SK-N-SH (cell line): ENCODE measurements around the gene TBRG1. TPM values are rescaled to one million over a fixed set of nuclear protein-coding genes. Genes with fewer than 3 reads are reported as not detected.

Experiments used
- CTCF ChIA-PET: fragments of 300-600, 350-600 bp; formaldehyde crosslinking; extraction: SDS; loops from one replicate; lab custom pipeline; 2021; lab: Yijun Ruan, JAX
- POLR2A ChIA-PET: fragments of 350-600 bp; sonication (Branson Sonifier 250); formaldehyde crosslinking; extraction: SDS; loops from one replicate; lab custom pipeline; 2020; ENCODE audit warnings: antibody characterized with exemption, inconsistent platforms; lab: Yijun Ruan, JAX
- DNase-seq: peaks from one replicate; pipeline ENCODE4 v3.0.0; 2012
- H2AFZ ChIP-seq: fragments of 200-600 bp; sonication (generic); 2 replicates; pipeline ENCODE4 v1.8.1; 2016; ENCODE audit warnings: antibody characterized with exemption, mild to moderate bottlenecking, low read depth
- H3F3A ChIP-seq: fragments of 200-600 bp; sonication (generic); replicated peaks from 2 replicates; pipeline ENCODE3; 2016; ENCODE audit warnings: antibody characterized with exemption, mild to moderate bottlenecking; ENCODE audit not compliant: insufficient read depth
- H3K27ac ChIP-seq, 2 experiments: fragments of 200-500 bp in 1 of 2; fragments of 200-600 bp in 1 of 2; sonication (Bioruptor generic) in 1 of 2; sonication (generic), shearing (Covaris generic) in 1 of 2; 2 replicates each; pipeline versions ENCODE4 v1.5.1 to v1.6.1; 2014 to 2016; ENCODE audit warnings: low read depth in 2 of 2, inconsistent platforms in 1 of 2, low read length in 1 of 2, mild to moderate bottlenecking in 1 of 2, mixed read lengths in 1 of 2
- H3K27me3 ChIP-seq: fragments of 200-600 bp; sonication (generic), shearing (Covaris generic); 2 replicates; pipeline ENCODE4 v1.6.1; 2016; ENCODE audit warnings: mixed run types; ENCODE audit not compliant: insufficient read depth
- H3K36me3 ChIP-seq, 2 experiments: fragments of 200-500 bp in 1 of 2; fragments of 200-600 bp in 1 of 2; sonication (Bioruptor generic) in 1 of 2; sonication (generic) in 1 of 2; replicated peaks in 1 of 2; 2 replicates each; pipeline versions ENCODE3 to v1.5.1; 2014 to 2016; ENCODE audit warnings: low read length in 1 of 2, mild to moderate bottlenecking in 1 of 2; ENCODE audit not compliant: insufficient read depth in 2 of 2, control insufficient read depth in 1 of 2
- H3K4me1 ChIP-seq, 2 experiments: fragments of 200-500 bp in 1 of 2; fragments of 200-600 bp in 1 of 2; sonication (Bioruptor generic) in 1 of 2; sonication (generic), shearing (Covaris generic) in 1 of 2; 2 replicates each; pipeline versions ENCODE4 v1.5.1 to v1.6.1; 2014 to 2016; ENCODE audit warnings: low read depth in 1 of 2, low read length in 1 of 2, mixed run types in 1 of 2; ENCODE audit not compliant: insufficient read depth in 2 of 2, control insufficient read depth in 1 of 2
- H3K4me2 ChIP-seq: fragments of 200-600 bp; sonication (generic), shearing (Covaris generic); 2 replicates; pipeline ENCODE4 v1.6.1; 2017; ENCODE audit warnings: mixed run types
- H3K4me3 ChIP-seq, 2 experiments: fragments of 200-500 bp in 1 of 2; fragments of 200-600 bp in 1 of 2; sonication (Bioruptor generic) in 1 of 2; sonication (generic), shearing (Covaris generic) in 1 of 2; 2 replicates each; pipeline versions ENCODE4 v1.5.1 to v1.8.1; 2014 to 2016; ENCODE audit warnings: low read depth in 2 of 2, inconsistent platforms in 1 of 2, low read length in 1 of 2, mild to moderate bottlenecking in 1 of 2, mixed read lengths in 1 of 2, moderate library complexity in 1 of 2
- H3K79me2 ChIP-seq: fragments of 200-600 bp; sonication (generic); 2 replicates; pipeline ENCODE4 v1.8.1; 2017; ENCODE audit warnings: mild to moderate bottlenecking; ENCODE audit not compliant: insufficient read depth
- H3K9ac ChIP-seq: fragments of 200-600 bp; sonication (generic); 2 replicates; pipeline ENCODE4 v1.6.1; 2017; ENCODE audit warnings: mixed run types
- H3K9me2 ChIP-seq: fragments of 200-600 bp; sonication (generic); 2 replicates; pipeline ENCODE4 v1.6.1; 2017; ENCODE audit warnings: mixed run types
- H3K9me3 ChIP-seq: fragments of 200-600 bp; sonication (generic); 2 replicates; pipeline ENCODE4 v1.6.1; 2017; ENCODE audit warnings: mixed run types, mild to moderate bottlenecking, moderate library complexity
- H4K20me1 ChIP-seq: fragments of 200-600 bp; sonication (generic); 2 replicates; pipeline ENCODE4 v1.6.1; 2017; ENCODE audit warnings: mild to moderate bottlenecking, mixed run types; ENCODE audit not compliant: insufficient read depth
- CHD2 ChIP-seq: fragments of 150-350 bp; IDR thresholded peaks from 2 replicates; pipeline ENCODE4 v1.6.1; 2018; ENCODE audit warnings: low read length; ENCODE audit not compliant: partially characterized antibody
- ELF1 ChIP-seq: IDR thresholded peaks from 2 replicates; pipeline ENCODE4 v1.4.0; 2012
- FOXM1 ChIP-seq: IDR thresholded peaks from 2 replicates; pipeline ENCODE4 v1.4.0; 2012; ENCODE audit warnings: low read depth, mild to moderate bottlenecking
- GABPA ChIP-seq: IDR thresholded peaks from 2 replicates; pipeline ENCODE4 v1.4.0; 2012; ENCODE audit warnings: low read depth, mild to moderate bottlenecking
- GATA2 ChIP-seq: sonication (generic); formaldehyde crosslinking; IDR thresholded peaks from 2 replicates; pipeline ENCODE4 v1.5.0; 2020; ENCODE audit warnings: mild to moderate bottlenecking, missing genetic modification reagents
- JUND ChIP-seq: IDR thresholded peaks from 2 replicates; pipeline ENCODE4 v1.4.0; 2012
- MAX ChIP-seq: IDR thresholded peaks from 2 replicates; pipeline ENCODE4 v1.4.0; 2012; ENCODE audit warnings: low read depth
- MXI1 ChIP-seq: IDR thresholded peaks from 2 replicates; pipeline ENCODE4 v1.6.1; 2012; ENCODE audit warnings: mild to moderate bottlenecking, low read depth, low read length, improper control_type of control experiment
- NFIC ChIP-seq: IDR thresholded peaks from 2 replicates; pipeline ENCODE4 v1.4.0; 2012; ENCODE audit warnings: borderline replicate concordance
- NRF1 ChIP-seq: IDR thresholded peaks from 2 replicates; pipeline ENCODE4 v1.6.1; 2012; ENCODE audit warnings: low read depth, mild to moderate bottlenecking, low read length
- PBX3 ChIP-seq: IDR thresholded peaks from 2 replicates; pipeline ENCODE4; 2012
- POLR2AphosphoS5 ChIP-seq: IDR thresholded peaks from 2 replicates; pipeline ENCODE4 v1.6.1; 2012; ENCODE audit warnings: low read depth, low read length
- RAD21 ChIP-seq: IDR thresholded peaks from 2 replicates; pipeline ENCODE4 v1.6.1; 2012; ENCODE audit warnings: mild to moderate bottlenecking, low read length
- RFX5 ChIP-seq: IDR thresholded peaks from 2 replicates; pipeline ENCODE4 v1.6.1; 2012; ENCODE audit warnings: mild to moderate bottlenecking, improper control_type of control experiment, low read length
- SIN3A ChIP-seq: IDR thresholded peaks from 2 replicates; pipeline ENCODE4 v1.6.1; 2012; ENCODE audit warnings: low read depth, mild to moderate bottlenecking, low read length, moderate library complexity, borderline replicate concordance
- SMC3 ChIP-seq: IDR thresholded peaks from 2 replicates; pipeline ENCODE4 v1.6.1; 2012; ENCODE audit warnings: low read depth, low read length, improper control_type of control experiment
- YY1 ChIP-seq: IDR thresholded peaks from 2 replicates; pipeline ENCODE4 v1.4.0; 2012; ENCODE audit warnings: low read depth, mild to moderate bottlenecking
- ZBTB33 ChIP-seq: IDR thresholded peaks from 2 replicates; pipeline ENCODE4 v1.4.0; 2012; ENCODE audit warnings: low read depth, borderline replicate concordance
- WGBS: methylation state at CpG from one replicate; pipeline ENCODE4 v1.1.6; 2017; ENCODE audit warnings: low lambda C conversion rate; 5-methylcytosine and 5-hydroxymethylcytosine counted together
- polyA plus RNA-seq, 3 experiments: library from polyadenylated mRNA; depleted of rRNA; stranded (reverse); fragments of >200 nt; gene quantifications; 2 replicates each; pipeline ENCODE4 v1.2.3, GENCODE V29; 2012
- TF ChIP-seq, protein P1 (sequence below): fragments of 200-600 bp; sonication (generic); IDR thresholded peaks from 2 replicates; pipeline ENCODE4 v1.6.1; 2017; ENCODE audit warnings: antibody characterized with exemption, mild to moderate bottlenecking, moderate library complexity
- TF ChIP-seq, protein P2 (sequence below): fragments of 150-350 bp; IDR thresholded peaks from 2 replicates; pipeline ENCODE4 v1.6.1; 2016; ENCODE audit warnings: mild to moderate bottlenecking, low read depth, low read length

TBRG1 gene
- polyA plus RNA-seq, 1 of the 3 experiments (the other 2 are of a cell fraction) = 22.0 TPM

DNA sequence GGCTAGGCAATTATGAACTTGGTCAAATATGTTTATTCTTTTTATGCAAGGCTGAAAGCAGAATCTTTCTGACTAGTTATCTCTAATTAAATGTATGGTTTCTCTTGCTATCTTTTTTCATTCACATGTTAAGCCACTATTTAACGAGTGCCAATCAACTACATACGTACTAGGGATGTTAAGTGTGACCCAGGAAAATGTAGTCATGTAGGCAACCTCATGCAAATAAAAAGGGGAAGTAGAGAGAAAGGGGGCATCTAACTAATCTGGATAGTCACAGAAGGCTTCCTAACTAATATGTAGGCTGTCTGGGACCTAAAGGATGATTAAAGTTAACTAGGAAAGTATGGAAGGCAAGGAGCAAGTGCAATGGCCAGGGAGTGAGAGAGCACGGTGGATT is 23.5 kb downstream of the TBRG1 start:
- 83% methylated on average over 3 of the region's 3 CpGs for WGBS
- no peak for DNase-seq
- H3K27ac ChIP-seq = no peak overlapping the region
- CTCF ChIA-PET = interaction anchor here (0.9 to 6.7 kb wide), 4 partner anchors 23 to 192 kb away, joined by 3 to 40 read pairs (median 18); partner anchors contain the start of gene ESAM
- no peak overlapping the region for H3K4me3 ChIP-seq
- peaks cover 3 to 7% of the 10 kb centered on the region in 2 experiments; a peak in 1 of 4 replicates for H3K4me1 ChIP-seq
- H3K9me2 ChIP-seq = no peaks in the 10 kb centered on the region
- H3K9me3 ChIP-seq = no peaks in the 10 kb centered on the region
- no peaks in the 10 kb centered on the region for H4K20me1 ChIP-seq
- no peaks in the 10 kb centered on the region for H3K27me3 ChIP-seq
- peaks cover 24% of the 10 kb centered on the region for H3F3A ChIP-seq
- no peaks in the 10 kb centered on the region for H3K79me2 ChIP-seq
- no peak overlapping the region for H3K4me2 ChIP-seq
- POLR2A ChIA-PET = no interaction called here
- H3K36me3 ChIP-seq = peaks cover 0 to 3% of the 10 kb centered on the region in 2 experiments
- no peak overlapping the region for H2AFZ ChIP-seq
- TF ChIP-seq ELF1 = no peak
- no peak for TF ChIP-seq SIN3A
- no peak for TF ChIP-seq GATA2
- no peak for TF ChIP-seq RAD21
- no peak for TF ChIP-seq MXI1
- TF ChIP-seq ZBTB33 = no peak
- no peak for TF ChIP-seq YY1
- TF ChIP-seq RFX5 = no peak
- no peak for TF ChIP-seq SMC3
- no peak for TF ChIP-seq POLR2AphosphoS5
- no peak overlapping the region for H3K9ac ChIP-seq

DNA sequence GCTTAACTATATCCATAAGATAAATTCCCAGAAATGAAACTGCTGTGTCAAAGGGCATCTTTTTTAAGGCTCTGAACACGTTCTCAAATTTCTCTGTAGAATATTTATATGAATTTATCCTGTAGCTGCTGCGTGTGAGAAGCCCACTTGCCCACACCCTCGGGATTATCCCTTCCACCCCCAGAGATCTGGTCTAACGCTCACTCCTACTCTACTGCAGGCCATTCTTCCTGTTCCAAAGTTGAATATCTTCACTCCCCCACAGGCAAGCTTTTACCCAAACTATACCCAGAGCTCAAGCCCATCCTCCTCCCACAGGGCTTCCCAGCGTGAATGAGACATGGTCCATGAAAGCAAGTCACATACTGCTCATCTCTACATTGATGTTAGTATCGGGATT is 25.9 kb downstream of the TBRG1 start:
- POLR2A ChIA-PET = no interaction called here
- Histone ChIP-seq H3K27ac (no peak overlapping the region), H3K4me3 (no peak overlapping the region), H3K4me1 (peaks cover 0 to 3% of the 10 kb centered on the region in 2 experiments; a peak in 1 of 4 replicates), H4K20me1 (no peaks in the 10 kb centered on the region)
- DNase-seq = no peak
- WGBS = 81% methylated on average over 6 of the region's 6 CpGs
- TF ChIP-seq FOXM1 = no peak
- no peak for TF ChIP-seq MAX
- no peak for TF ChIP-seq NRF1
- no peak for TF ChIP-seq GABPA
- no peak for TF ChIP-seq PBX3
- no peak for TF ChIP-seq SIN3A
- TF ChIP-seq, protein P1, sequence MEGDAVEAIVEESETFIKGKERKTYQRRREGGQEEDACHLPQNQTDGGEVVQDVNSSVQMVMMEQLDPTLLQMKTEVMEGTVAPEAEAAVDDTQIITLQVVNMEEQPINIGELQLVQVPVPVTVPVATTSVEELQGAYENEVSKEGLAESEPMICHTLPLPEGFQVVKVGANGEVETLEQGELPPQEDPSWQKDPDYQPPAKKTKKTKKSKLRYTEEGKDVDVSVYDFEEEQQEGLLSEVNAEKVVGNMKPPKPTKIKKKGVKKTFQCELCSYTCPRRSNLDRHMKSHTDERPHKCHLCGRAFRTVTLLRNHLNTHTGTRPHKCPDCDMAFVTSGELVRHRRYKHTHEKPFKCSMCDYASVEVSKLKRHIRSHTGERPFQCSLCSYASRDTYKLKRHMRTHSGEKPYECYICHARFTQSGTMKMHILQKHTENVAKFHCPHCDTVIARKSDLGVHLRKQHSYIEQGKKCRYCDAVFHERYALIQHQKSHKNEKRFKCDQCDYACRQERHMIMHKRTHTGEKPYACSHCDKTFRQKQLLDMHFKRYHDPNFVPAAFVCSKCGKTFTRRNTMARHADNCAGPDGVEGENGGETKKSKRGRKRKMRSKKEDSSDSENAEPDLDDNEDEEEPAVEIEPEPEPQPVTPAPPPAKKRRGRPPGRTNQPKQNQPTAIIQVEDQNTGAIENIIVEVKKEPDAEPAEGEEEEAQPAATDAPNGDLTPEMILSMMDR = no peak
- no peak for TF ChIP-seq NFIC
- no peak for TF ChIP-seq CHD2
- TF ChIP-seq, protein P2, sequence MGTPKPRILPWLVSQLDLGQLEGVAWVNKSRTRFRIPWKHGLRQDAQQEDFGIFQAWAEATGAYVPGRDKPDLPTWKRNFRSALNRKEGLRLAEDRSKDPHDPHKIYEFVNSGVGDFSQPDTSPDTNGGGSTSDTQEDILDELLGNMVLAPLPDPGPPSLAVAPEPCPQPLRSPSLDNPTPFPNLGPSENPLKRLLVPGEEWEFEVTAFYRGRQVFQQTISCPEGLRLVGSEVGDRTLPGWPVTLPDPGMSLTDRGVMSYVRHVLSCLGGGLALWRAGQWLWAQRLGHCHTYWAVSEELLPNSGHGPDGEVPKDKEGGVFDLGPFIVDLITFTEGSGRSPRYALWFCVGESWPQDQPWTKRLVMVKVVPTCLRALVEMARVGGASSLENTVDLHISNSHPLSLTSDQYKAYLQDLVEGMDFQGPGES = no peak
- TF ChIP-seq JUND = no peak
- TF ChIP-seq YY1 = no peak
- TF ChIP-seq, all 33 proteins: peak for 0
- H3K79me2 ChIP-seq = no peaks in the 10 kb centered on the region
- no peak overlapping the region for H2AFZ ChIP-seq
- no peaks in the 10 kb centered on the region for H3K36me3 ChIP-seq
- H3K9me3 ChIP-seq = no peaks in the 10 kb centered on the region
- H3K9ac ChIP-seq = no peak overlapping the region
- no peaks in the 10 kb centered on the region for H3K9me2 ChIP-seq
- no peaks in the 10 kb centered on the region for H3K27me3 ChIP-seq
- H3K4me2 ChIP-seq = no peak overlapping the region
- H3F3A ChIP-seq = peaks cover 11% of the 10 kb centered on the region
- CTCF ChIA-PET = interaction anchor here (0.9 to 3.9 kb wide), 6 partner anchors 21 to 228 kb away, joined by 3 to 23 read pairs (median 5); partner anchors contain the start of gene ESAM
